Panc1 (cell line): ENCODE data around the gene CFAP97D2. TPM values are rescaled to one million over a fixed set of nuclear protein-coding genes. Genes with fewer than 3 reads are reported as not detected.

ENCODE experiments used
- ATAC-seq: fragments of 200-7000 bp; cut with Tn5 transposase; 2 replicates; pipeline ENCODE4 v1.9.1; 2020; ENCODE audit warnings: mild to moderate bottlenecking, moderate library complexity
- BruUV-seq: library from RNA; stranded (reverse); fragments of 400-500 nt; replicated peaks from 2 replicates; lab custom pipeline; 2021; lab: Mats Ljungman, UMichigan
- CTCF ChIA-PET: fragments of 300-600 bp; sonication (Branson Sonifier 250); formaldehyde crosslinking; loops from one replicate; lab custom pipeline; 2022; ENCODE audit warnings: antibody characterized with exemption; lab: Charles Lee
- POLR2A ChIA-PET: fragments of 300-600 bp; sonication (Branson Sonifier 250); formaldehyde crosslinking; loops from one replicate; lab custom pipeline; 2022; ENCODE audit warnings: antibody characterized with exemption; lab: Charles Lee
- DNase-seq: peaks from one replicate; pipeline ENCODE4 v3.0.0-alpha.2; 2010; ENCODE audit warnings: low read depth, low spot score
- H3K27ac ChIP-seq: 2 replicates; pipeline ENCODE4 v1.5.1; 2011; ENCODE audit warnings: mild to moderate bottlenecking, low read length, inconsistent platforms
- H3K27me3 ChIP-seq: fragments of 200-500 bp; sonication (Bioruptor generic); 2 replicates; pipeline ENCODE4 v1.6.0; 2014; ENCODE audit warnings: low read length, inconsistent platforms; ENCODE audit not compliant: control insufficient read depth, insufficient read depth
- H3K36me3 ChIP-seq: fragments of 200-500 bp; sonication (Bioruptor generic); 2 replicates; pipeline ENCODE4 v1.5.1; 2014; ENCODE audit warnings: inconsistent platforms, mild to moderate bottlenecking, low read length, moderate library complexity; ENCODE audit not compliant: control insufficient read depth, insufficient read depth
- H3K4me1 ChIP-seq: 2 replicates; pipeline ENCODE4 v1.5.1; 2011; ENCODE audit warnings: inconsistent platforms, mild to moderate bottlenecking, low read length, moderate library complexity; ENCODE audit not compliant: control insufficient read depth, insufficient read depth
- H3K4me3 ChIP-seq, 2 experiments: 2 replicates each; pipeline ENCODE4 v1.5.1; 2011 to 2012; ENCODE audit warnings: low read depth in 2 of 2, low read length in 2 of 2, mild to moderate bottlenecking in 2 of 2, inconsistent platforms in 1 of 2, moderate library complexity in 1 of 2
- H3K9me3 ChIP-seq: fragments of 200-500 bp; sonication (Bioruptor generic); 2 replicates; pipeline ENCODE4 v1.5.1; 2014; ENCODE audit warnings: low read depth, mild to moderate bottlenecking, inconsistent platforms, low read length, moderate library complexity; ENCODE audit not compliant: control insufficient read depth, insufficient read depth
- CTCF ChIP-seq: fragments of 450-650 bp; IDR thresholded peaks from 2 replicates; pipeline ENCODE4 v1.5.1; 2017; ENCODE audit warnings: mild to moderate bottlenecking
- POLR2AphosphoS5 ChIP-seq: IDR thresholded peaks from 2 replicates; pipeline ENCODE4 v1.6.1; 2012; ENCODE audit warnings: mild to moderate bottlenecking, low read depth, low read length, moderate library complexity
- SIN3A ChIP-seq: IDR thresholded peaks from 2 replicates; pipeline ENCODE4 v1.6.1; 2012; ENCODE audit warnings: low read depth, mild to moderate bottlenecking, low read length, moderate library complexity, borderline replicate concordance; ENCODE audit not compliant: insufficient read depth
- TCF7L2 ChIP-seq: IDR thresholded peaks from 2 replicates; pipeline ENCODE4 v1.6.1; 2011; ENCODE audit warnings: mild to moderate bottlenecking, low read depth, low read length, inconsistent platforms
- in situ Hi-C: cut with HindIII; loops from 2 replicates; pipeline ENCODE4 v1.10.0; 2016; ENCODE audit warnings: low sequenced_read_pairs, low pct_unique_long_range_greater_than_20kb
- intact Hi-C: fragments of 100-400 bp; cut with micrococcal nuclease; formaldehyde crosslinking; loops from one replicate; pipeline ENCODE4 v1.10.0; 2022; ENCODE audit not compliant: unreplicated experiment
- total RNA-seq: library from RNA; stranded (reverse); gene quantifications from one replicate; pipeline ENCODE4 v1.2.1, GENCODE V29; 2021; ENCODE audit not compliant: unreplicated experiment
- TF ChIP-seq, protein P1 (sequence below), 2 experiments: IDR thresholded peaks; 2 replicates each; pipeline ENCODE4 v1.6.1; 2011 to 2012; ENCODE audit warnings: low read depth in 2 of 2, control low read depth in 1 of 2, low read length in 1 of 2, mild to moderate bottlenecking in 1 of 2, moderate library complexity in 1 of 2; ENCODE audit not compliant: insufficient read depth in 1 of 2

The CFAP97D2 gene
- total RNA-seq, 1 experiment from 2014 or later = not detected

- Histone ChIP-seq H3K36me3 (no peaks in the 10 kb centered on the region), H3K27me3 (no peaks in the 10 kb centered on the region), H3K27ac (peak overlapping the region; percentile 58), H3K9me3 (no peaks in the 10 kb centered on the region), H3K4me3 (peak overlapping the region in 1 of 2 experiments; percentile 41; a peak in 2 of 4 replicates), H3K4me1 (peaks cover 4% of the 10 kb centered on the region)
- POLR2A ChIA-PET = no interaction called here
- TF ChIP-seq TCF7L2 (no peak), CTCF (no peak)
- TF ChIP-seq, protein P1, sequence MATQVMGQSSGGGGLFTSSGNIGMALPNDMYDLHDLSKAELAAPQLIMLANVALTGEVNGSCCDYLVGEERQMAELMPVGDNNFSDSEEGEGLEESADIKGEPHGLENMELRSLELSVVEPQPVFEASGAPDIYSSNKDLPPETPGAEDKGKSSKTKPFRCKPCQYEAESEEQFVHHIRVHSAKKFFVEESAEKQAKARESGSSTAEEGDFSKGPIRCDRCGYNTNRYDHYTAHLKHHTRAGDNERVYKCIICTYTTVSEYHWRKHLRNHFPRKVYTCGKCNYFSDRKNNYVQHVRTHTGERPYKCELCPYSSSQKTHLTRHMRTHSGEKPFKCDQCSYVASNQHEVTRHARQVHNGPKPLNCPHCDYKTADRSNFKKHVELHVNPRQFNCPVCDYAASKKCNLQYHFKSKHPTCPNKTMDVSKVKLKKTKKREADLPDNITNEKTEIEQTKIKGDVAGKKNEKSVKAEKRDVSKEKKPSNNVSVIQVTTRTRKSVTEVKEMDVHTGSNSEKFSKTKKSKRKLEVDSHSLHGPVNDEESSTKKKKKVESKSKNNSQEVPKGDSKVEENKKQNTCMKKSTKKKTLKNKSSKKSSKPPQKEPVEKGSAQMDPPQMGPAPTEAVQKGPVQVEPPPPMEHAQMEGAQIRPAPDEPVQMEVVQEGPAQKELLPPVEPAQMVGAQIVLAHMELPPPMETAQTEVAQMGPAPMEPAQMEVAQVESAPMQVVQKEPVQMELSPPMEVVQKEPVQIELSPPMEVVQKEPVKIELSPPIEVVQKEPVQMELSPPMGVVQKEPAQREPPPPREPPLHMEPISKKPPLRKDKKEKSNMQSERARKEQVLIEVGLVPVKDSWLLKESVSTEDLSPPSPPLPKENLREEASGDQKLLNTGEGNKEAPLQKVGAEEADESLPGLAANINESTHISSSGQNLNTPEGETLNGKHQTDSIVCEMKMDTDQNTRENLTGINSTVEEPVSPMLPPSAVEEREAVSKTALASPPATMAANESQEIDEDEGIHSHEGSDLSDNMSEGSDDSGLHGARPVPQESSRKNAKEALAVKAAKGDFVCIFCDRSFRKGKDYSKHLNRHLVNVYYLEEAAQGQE (IDR thresholded peaks at IDR 0.05; ENCODE audit: insufficient read depth in 1 of 2, low read depth in 2 of 2, low read length in 1 of 2) = no peak
- ATAC-seq (peak; percentile 50), DNase-seq (no peak)
- intact Hi-C loops (no loop called here), in situ Hi-C loops (no loop called here)
- CTCF ChIA-PET = no interaction called here
- BruUV-seq = no TSS peak
Observed at GRCh38 chr13:114140906-114141250, 38.2 kb upstream of the CFAP97D2 start.

GRCh38 chr13:114141261-114141996 lies 37.6 kb upstream of the CFAP97D2 start:
- in situ Hi-C loops (no loop called here), intact Hi-C loops (no loop called here)
- POLR2A ChIA-PET = no interaction called here
- Histone ChIP-seq H3K4me3 (no peak overlapping the region), H3K9me3 (no peaks in the 10 kb centered on the region), H3K4me1 (peaks cover 4% of the 10 kb centered on the region), H3K27me3 (no peaks in the 10 kb centered on the region), H3K36me3 (no peaks in the 10 kb centered on the region), H3K27ac (no peak overlapping the region)
- ATAC-seq = no peak
- no peak for DNase-seq
- TF ChIP-seq SIN3A = no peak
- TF ChIP-seq TCF7L2 = no peak
- TF ChIP-seq POLR2AphosphoS5 = no peak
- TF ChIP-seq, protein P1 (IDR thresholded peaks at IDR 0.05; ENCODE audit: insufficient read depth in 1 of 2, low read depth in 2 of 2, low read length in 1 of 2) = no peak
- no peak for TF ChIP-seq CTCF
- no TSS peak for BruUV-seq
- CTCF ChIA-PET = no interaction called here
